ENCODE measurements around the gene PDE10A.

DNA sequence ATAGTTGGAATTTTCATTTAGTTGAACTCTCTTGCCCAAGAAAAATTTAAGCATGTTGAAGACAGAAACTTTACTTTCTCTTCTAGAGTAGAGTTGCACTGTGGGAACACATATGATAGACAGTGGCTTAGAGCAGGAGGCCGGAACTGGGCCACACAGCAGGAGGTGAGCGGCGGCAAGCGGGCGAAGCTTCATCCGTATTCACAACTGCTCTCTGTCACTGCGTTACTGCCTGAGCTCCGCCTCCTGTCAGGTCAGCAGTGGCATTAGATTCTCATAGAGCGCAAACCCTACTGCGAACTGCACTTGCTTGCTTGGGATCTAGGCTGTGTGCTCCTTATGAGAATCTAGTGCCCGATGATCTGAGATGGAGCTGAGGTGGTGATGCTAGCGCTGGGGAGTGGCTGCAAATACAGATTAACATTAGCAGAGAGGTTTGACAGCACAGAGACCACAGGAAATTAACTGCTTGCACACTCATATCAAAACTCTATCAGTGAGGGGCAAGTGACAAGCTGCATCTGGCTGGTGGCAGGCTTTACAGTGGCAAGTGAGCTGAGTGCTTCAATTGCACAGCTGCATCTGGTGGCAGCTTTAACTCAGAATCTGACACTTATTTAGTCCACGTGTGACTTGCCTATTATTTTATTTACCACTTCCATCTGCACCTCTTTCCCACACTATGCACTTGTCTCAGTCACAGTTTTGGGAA lies 178.7 kb downstream of the PDE10A start:
- TF ChIP-seq, protein P1, sequence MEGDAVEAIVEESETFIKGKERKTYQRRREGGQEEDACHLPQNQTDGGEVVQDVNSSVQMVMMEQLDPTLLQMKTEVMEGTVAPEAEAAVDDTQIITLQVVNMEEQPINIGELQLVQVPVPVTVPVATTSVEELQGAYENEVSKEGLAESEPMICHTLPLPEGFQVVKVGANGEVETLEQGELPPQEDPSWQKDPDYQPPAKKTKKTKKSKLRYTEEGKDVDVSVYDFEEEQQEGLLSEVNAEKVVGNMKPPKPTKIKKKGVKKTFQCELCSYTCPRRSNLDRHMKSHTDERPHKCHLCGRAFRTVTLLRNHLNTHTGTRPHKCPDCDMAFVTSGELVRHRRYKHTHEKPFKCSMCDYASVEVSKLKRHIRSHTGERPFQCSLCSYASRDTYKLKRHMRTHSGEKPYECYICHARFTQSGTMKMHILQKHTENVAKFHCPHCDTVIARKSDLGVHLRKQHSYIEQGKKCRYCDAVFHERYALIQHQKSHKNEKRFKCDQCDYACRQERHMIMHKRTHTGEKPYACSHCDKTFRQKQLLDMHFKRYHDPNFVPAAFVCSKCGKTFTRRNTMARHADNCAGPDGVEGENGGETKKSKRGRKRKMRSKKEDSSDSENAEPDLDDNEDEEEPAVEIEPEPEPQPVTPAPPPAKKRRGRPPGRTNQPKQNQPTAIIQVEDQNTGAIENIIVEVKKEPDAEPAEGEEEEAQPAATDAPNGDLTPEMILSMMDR (IDR thresholded peaks at IDR 0.05) = no peak
- no peak for TF ChIP-seq EP300 (IDR thresholded peaks at IDR 0.05)

Measured in tibial nerve (tissue), 4 donors.